GM21717 (cell line): Measurements from ENCODE around the gene LYPLA2.
"Not testable (repeated sequence)": the region's sequence is repeated elsewhere in the genome, so short reads cannot be mapped to it uniquely, and the experiment has no call there.

Experiments
- ATAC-seq: cut with Tn5 transposase; IDR thresholded peaks from one replicate; pipeline ENCODE4 v1.9.1; 2021; ENCODE audit warnings: mild to moderate bottlenecking, moderate library complexity; ENCODE audit not compliant: unreplicated experiment

The LYPLA2 gene

GRCh38 chr1:23799570-23800399 is 8.8 kb downstream of the LYPLA2 start:
- ATAC-seq = no peak

- ATAC-seq = peak; percentile 70
Observed at GRCh38 chr1:23800400-23801337, 9.7 kb downstream of the LYPLA2 start, which contains the start of gene GALE. GALE (minus strand) TSS chr1:23800754; CDS start chr1:23799007, 1,747 bp downstream.

DNA sequence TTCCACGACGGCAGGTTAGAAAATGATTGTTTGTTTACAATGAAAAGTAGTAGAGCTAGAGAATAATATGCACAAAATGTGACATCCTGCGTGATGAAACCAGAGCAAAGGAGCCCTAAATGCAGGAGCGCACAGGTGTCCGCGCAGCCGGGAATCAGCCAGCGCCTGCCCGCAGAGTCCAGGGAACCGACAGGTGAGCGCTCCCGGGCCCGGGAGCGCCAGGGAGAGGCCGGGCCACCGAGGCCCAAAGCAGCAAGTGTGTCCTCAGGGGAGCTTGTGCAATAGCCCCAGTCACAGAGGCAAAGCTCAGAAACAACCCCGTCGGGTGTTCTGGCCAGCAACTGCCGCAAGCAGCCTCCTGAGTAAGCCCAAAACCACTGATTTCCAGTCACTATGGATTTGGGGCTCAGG is 10.4 kb downstream of the LYPLA2 start:
- no peak for ATAC-seq

- no peak for ATAC-seq
Observed at GRCh38 chr1:23801876-23802275, 10.9 kb downstream of the LYPLA2 start.

DNA sequence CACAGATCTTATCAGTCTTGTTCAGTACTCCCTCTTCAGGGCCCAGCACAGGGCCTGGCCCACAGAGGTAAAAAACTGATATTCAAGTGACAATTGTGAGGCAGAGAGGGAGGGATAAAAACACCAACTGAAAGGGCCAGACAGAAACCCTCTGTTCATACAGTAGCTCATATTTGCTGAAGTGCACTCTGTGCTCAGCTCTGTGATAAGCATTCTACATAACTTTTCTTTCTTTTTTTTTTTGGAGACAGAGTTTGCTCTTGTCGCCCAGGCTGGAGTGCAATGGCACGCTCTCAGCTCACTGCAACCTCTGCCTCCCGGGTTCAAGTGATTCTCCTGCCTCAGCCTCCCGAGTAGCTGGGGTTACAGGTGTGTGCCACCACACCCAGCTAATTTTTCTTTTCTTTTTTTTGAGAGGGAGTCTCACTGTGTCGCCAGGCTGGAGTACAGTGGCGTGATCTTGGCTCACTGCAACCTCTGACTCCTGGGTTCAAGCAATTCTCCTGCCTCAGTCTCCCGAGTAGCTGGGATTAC is 11.9 kb downstream of the LYPLA2 start:
- ATAC-seq = not testable (repeated sequence)

DNA sequence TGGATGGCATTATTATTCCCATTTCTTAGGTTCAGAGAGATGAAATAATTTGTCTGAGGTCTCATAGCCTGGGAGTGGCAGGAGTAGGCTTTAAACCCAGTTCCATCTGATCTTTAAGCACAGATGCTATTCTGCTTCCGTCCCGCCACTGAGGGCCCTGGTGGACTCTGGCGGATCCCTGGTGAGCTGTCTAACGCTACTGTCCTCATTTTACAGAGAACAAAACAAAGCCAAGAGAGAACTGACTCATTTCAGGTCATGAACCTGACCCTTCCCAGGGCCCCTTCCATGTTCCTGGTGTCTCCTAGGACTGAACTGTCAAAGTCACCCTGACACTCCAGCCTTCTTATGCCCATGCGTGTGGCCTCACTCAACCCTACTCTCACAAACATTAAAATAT is 12.7 kb downstream of the LYPLA2 start:
- ATAC-seq = no peak

- ATAC-seq = no peak
Observed at GRCh38 chr1:23804183-23804835, 13.4 kb downstream of the LYPLA2 start.

DNA sequence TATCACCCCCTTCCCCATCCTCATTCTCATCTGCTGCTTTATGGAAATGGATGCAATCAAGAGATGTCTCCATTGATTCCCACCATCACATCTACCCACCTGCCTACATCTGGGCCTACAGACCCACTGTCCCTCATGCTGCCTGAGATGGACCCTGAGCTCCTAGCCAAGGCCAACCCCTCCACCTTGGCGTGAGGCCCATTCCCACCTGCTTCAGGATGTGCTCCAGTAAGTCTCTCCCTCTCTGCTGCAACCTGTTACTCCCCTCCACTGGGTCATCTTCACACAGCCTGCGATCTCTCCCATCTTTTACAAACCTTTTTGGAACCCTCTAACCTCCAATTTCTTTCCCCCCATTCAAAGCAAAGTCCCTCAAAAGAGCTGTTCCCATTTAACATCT is 14.1 kb downstream of the LYPLA2 start:
- no peak for ATAC-seq

DNA sequence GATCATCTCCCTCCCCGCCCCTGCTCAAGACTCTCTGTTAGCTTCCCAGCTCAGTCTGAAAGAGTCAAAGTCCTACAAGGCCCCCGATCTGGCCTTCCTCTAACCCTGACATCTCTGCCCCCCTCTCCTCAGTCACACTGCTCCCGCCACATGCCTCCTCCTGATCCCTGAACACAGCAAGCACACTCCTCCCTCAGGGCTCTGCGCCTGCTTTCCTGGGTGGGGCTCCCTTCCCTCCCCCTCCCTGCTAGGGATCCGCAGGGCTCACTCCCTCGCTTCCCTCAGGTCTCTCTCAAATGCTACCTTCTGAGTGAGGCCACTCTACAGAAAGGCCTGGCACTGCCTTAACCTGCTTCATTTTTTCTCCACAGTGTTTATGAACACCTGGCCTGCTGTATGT is 15.3 kb downstream of the LYPLA2 start:
- ATAC-seq = no peak

GRCh38 chr1:23807453-23807852 is 16.5 kb downstream of the LYPLA2 start:
- no peak for ATAC-seq

- peak; percentile 48 for ATAC-seq
Observed at GRCh38 chr1:23809751-23810171, 18.8 kb downstream of the LYPLA2 start.

DNA sequence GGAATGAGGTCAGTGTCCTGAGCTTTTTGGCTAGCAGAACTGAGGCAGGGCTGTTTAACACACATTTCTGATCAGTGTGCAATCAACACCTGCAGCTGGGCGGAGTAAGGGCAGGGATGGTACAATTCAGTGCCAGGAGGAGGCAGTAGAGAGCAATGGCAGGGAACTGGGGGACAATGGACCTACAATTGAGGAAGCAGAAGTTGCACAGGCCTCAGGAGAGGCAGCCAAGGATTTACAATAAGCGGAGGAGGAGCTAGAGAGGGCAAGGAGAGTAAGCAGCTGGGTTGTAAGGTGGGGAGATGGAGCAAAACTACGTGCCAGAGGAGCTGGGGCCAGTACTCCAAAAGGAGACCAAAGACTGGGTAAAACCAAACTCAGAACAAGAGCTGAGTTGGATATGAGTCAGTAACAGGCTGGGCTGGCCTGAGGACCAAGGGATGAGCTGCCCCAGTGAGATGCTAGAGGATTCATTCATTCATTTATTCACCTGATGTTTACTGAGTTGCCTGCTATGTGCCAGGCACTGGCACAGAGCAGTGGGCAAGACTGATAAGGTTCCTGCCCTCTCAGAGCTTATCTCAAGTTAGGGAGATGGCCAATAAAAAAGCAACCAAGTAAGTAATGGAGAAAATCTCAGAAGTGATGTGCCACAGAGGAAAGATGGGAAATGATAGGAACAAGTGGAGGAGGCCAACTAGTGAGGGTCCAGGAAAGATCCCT is 20.0 kb downstream of the LYPLA2 start:
- no peak for ATAC-seq

DNA sequence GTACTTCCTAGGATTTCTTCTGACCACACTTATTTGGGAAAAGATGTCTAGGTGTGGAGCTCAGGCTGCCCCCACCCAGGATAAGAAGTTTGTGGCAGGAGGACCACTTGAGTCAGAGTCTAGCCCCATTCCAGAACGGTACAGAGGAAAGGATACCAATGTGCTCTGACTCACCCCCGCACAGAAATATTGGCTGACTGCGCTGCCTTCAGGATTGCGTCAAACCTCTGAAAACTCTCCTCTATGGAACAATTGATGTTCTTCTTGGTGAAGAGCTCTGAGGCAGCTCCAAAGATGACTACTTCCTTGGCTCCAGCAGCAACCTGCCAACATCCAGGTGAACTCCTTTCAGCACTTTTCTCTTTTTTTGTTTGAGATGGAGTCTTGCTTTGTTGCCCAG is 23.1 kb downstream of the LYPLA2 start:
- ATAC-seq = no peak

GRCh38 chr1:23816361-23816760 is 25.4 kb downstream of the LYPLA2 start:
- no peak for ATAC-seq

DNA sequence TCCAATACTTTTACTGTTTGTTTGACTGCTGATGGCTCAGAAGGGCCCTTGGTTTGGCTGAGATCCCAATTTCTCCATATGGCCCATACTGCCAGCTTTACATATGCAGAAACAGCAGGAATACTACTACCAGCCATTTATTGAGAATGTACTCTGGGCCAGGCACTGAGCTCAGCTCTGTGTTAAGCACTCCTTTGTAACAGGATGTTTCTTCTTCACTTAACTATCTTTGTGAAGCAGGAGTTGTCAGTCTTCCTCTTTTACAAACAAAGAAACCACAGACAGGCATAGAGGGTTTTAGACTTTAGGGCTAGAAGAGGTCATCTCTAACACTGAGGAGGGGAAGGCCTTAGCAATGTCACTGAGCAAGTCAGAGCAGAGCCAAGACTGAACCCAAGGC is 26.0 kb downstream of the LYPLA2 start:
- no peak for ATAC-seq

- ATAC-seq = no peak
Observed at GRCh38 chr1:23817633-23818032, 26.7 kb downstream of the LYPLA2 start.

- ATAC-seq = no peak
Observed at GRCh38 chr1:23823767-23824166, 32.8 kb downstream of the LYPLA2 start.

DNA sequence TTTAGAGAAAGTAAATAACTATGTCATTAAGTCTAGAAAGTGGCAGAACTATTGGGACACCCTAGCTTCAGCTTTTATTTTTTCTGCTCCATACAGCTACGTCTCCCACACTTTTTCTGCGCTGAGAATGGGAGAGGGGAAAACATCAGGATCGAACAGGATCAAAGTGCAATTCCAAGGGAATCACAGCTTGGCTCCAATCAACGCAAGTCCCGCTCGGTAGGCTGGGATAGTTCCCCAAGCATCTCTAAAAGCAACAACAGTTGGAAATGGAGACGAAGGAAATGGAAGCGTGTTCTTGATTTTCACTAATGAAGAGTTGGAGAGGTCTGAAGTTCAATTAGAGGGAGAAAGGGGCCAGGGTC is 33.7 kb downstream of the LYPLA2 start:
- ATAC-seq = no peak

DNA sequence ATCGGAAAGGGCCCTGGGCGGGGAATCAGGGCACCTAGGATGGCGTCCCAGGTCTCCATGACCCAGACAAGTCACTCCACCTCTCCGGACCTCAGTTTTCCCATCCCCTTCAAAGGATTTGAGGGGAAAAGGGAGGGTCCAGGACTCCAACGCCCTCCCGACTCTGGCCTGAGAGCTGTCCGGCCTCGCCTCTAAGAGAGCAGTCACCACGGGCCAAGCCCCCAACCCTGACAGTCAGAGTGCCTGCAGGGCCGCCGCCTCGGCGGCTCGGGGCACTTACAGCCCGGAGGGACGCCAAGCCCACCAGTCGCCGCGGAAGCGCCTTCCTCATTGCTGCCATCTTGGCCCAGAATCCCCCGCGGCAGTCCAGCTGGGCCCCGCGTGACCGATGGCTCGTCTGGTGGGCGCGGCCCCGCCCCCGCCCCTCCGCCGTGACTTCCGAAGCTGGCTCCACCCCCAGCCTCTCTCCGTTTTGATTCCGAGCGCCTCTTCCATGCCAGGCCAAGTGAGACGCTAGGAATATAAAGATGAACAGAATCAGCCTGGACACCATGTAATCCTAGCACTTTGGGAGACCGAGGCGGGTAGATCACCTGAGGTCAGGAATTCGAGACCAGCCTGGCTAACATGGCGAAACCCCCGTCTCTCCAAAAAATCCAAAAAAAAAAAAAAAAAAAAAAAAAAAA is 34.3 kb downstream of the LYPLA2 start, which contains the start of gene HMGCL:
Gene HMGCL, minus strand, starts transcription at position 354 of the 686 bp plus-strand sequence. Its CDS starts 14 bp downstream, at position 340.
- ATAC-seq = peak; percentile 77
